IMR-90 (cell line): ENCODE results near the gene PRAMEF8. TPM values are rescaled to one million over a fixed set of nuclear protein-coding genes. Genes with fewer than 3 reads are reported as not detected.
"Not testable (repeated sequence)": the region's sequence is repeated elsewhere in the genome, so short reads cannot be mapped to it uniquely, and the experiment has no call there.

Experiments used
- ATAC-seq: fragments of 200-7000 bp; cut with Tn5 transposase; 2 replicates; pipeline ENCODE4 v1.9.1; 2020; ENCODE audit warnings: low read depth, mild to moderate bottlenecking, moderate library complexity
- BruUV-seq: library from RNA; stranded (reverse); fragments of 400-500 nt; replicated peaks from 2 replicates; lab custom pipeline; 2021; lab: Mats Ljungman, UMichigan
- CTCF ChIA-PET: fragments of 300-600 bp; formaldehyde crosslinking; extraction: SDS; loops from one replicate; lab custom pipeline; 2021; ENCODE audit warnings: antibody characterized with exemption; lab: Yijun Ruan, JAX
- POLR2A ChIA-PET: fragments of 300-600 bp; sonication (Branson Sonifier 250); formaldehyde crosslinking; loops from one replicate; lab custom pipeline; 2022; ENCODE audit warnings: antibody characterized with exemption; ENCODE audit not compliant: unreplicated experiment; lab: Charles Lee
- DNase-seq: peaks from one replicate; pipeline ENCODE4 v3.0.0; 2013
- H2AFZ ChIP-seq: replicated peaks from 2 replicates; pipeline ENCODE3; 2013; ENCODE audit warnings: low read length, mild to moderate bottlenecking; ENCODE audit not compliant: poor library complexity
- H2AK5ac ChIP-seq: 2 replicates; pipeline ENCODE4 v1.6.1; 2013; ENCODE audit warnings: low read depth, low read length, inconsistent platforms
- H2AK9ac ChIP-seq: replicated peaks from 2 replicates; pipeline ENCODE3; 2013; ENCODE audit warnings: mild to moderate bottlenecking, low read depth, low read length, moderate library complexity; ENCODE audit not compliant: poor library complexity
- H2BK120ac ChIP-seq: 2 replicates; pipeline ENCODE4 v1.6.1; 2013; ENCODE audit warnings: low read depth, low read length, inconsistent platforms
- H2BK15ac ChIP-seq: 3 replicates; pipeline ENCODE4 v1.6.1; 2013; ENCODE audit warnings: low read depth, low read length, inconsistent platforms
- H2BK20ac ChIP-seq: 2 replicates; pipeline ENCODE4 v1.6.1; 2013; ENCODE audit warnings: low read depth, mild to moderate bottlenecking, inconsistent platforms, low read length, moderate library complexity
- H2BK5ac ChIP-seq: 2 replicates; pipeline ENCODE4 v1.6.1; 2013; ENCODE audit warnings: mild to moderate bottlenecking, low read depth, low read length, inconsistent platforms; ENCODE audit not compliant: poor library complexity, severe bottlenecking
- H3K14ac ChIP-seq: replicated peaks from 2 replicates; pipeline ENCODE4 v1.6.1; 2013; ENCODE audit warnings: low read depth, low read length, inconsistent platforms
- H3K18ac ChIP-seq: 2 replicates; pipeline ENCODE4 v1.6.1; 2013; ENCODE audit warnings: low read depth, low read length, control low read depth
- H3K23ac ChIP-seq: 2 replicates; pipeline ENCODE4 v1.6.1; 2013; ENCODE audit warnings: low read depth, low read length, inconsistent platforms
- H3K27ac ChIP-seq: 2 replicates; pipeline ENCODE4 v1.5.1; 2013; ENCODE audit warnings: mild to moderate bottlenecking, control low read depth, low read length; ENCODE audit not compliant: insufficient read depth
- H3K27me3 ChIP-seq: 2 replicates; pipeline ENCODE4 v1.6.1; 2013; ENCODE audit warnings: low read length; ENCODE audit not compliant: control insufficient read depth, insufficient read depth
- H3K36me3 ChIP-seq: 2 replicates; pipeline ENCODE4 v1.6.1; 2013; ENCODE audit warnings: low read length, mixed read lengths; ENCODE audit not compliant: control insufficient read depth, insufficient read depth
- H3K4ac ChIP-seq: 2 replicates; pipeline ENCODE4 v1.6.1; 2013; ENCODE audit warnings: low read depth, low read length, inconsistent platforms
- H3K4me1 ChIP-seq: 2 replicates; pipeline ENCODE4 v1.6.1; 2013; ENCODE audit warnings: low read length, mixed read lengths; ENCODE audit not compliant: control insufficient read depth, insufficient read depth
- H3K4me2 ChIP-seq: 2 replicates; pipeline ENCODE4 v1.6.1; 2013; ENCODE audit warnings: low read depth, mild to moderate bottlenecking, control low read depth, low read length, moderate library complexity
- H3K4me3 ChIP-seq: 2 replicates; pipeline ENCODE4 v1.5.1; 2013; ENCODE audit warnings: low read depth, mild to moderate bottlenecking, control low read depth, low read length, moderate library complexity; ENCODE audit not compliant: insufficient read depth
- H3K56ac ChIP-seq: 2 replicates; pipeline ENCODE4 v1.6.1; 2013; ENCODE audit warnings: low read length, inconsistent platforms; ENCODE audit not compliant: insufficient read depth; ENCODE audit errors: extremely low read depth
- H3K79me1 ChIP-seq, 2 experiments: 2 replicates each; pipeline ENCODE4 v1.6.1; 2013; ENCODE audit warnings: low read length in 2 of 2, inconsistent platforms in 1 of 2, low read depth in 1 of 2
- H3K9ac ChIP-seq: 2 replicates; pipeline ENCODE4 v1.6.1; 2013; ENCODE audit warnings: low read depth, low read length, control low read depth
- H3K9me1 ChIP-seq: 2 replicates; pipeline ENCODE4 v1.6.1; 2013; ENCODE audit warnings: low read length, inconsistent platforms; ENCODE audit not compliant: insufficient read depth
- H3K9me3 ChIP-seq: 2 replicates; pipeline ENCODE4 v1.6.1; 2013; ENCODE audit warnings: low read length; ENCODE audit not compliant: control insufficient read depth, insufficient read depth
- H4K20me1 ChIP-seq: 2 replicates; pipeline ENCODE4 v1.6.1; 2013; ENCODE audit warnings: low read length, inconsistent platforms; ENCODE audit not compliant: insufficient read depth
- H4K5ac ChIP-seq: 2 replicates; pipeline ENCODE4 v1.6.1; 2013; ENCODE audit warnings: mild to moderate bottlenecking, low read depth, low read length, control low read depth
- H4K8ac ChIP-seq, 2 experiments: 2 replicates each; pipeline ENCODE4 v1.6.1; 2013; ENCODE audit warnings: low read depth in 2 of 2, low read length in 2 of 2, control low read depth in 1 of 2, inconsistent platforms in 1 of 2
- H4K91ac ChIP-seq: 2 replicates; pipeline ENCODE4 v1.6.1; 2013; ENCODE audit warnings: low read depth, low read length, inconsistent platforms; ENCODE audit not compliant: insufficient read depth
- WGBS, 2 experiments: methylation state at CpG; one replicate each; pipeline versions ENCODE4 v1.1.5 to v1.1.7; 2013; ENCODE audit warnings: missing lambda C conversion rate in 2 of 2; ENCODE audit not compliant: insufficient read length in 1 of 2; ENCODE audit errors: extremely low coverage in 2 of 2; 5-methylcytosine and 5-hydroxymethylcytosine counted together
- dilution Hi-C: fragments of 300-500 bp; cut with HindIII; formaldehyde crosslinking; loops from one replicate; pipeline ENCODE4 v1.14.3; 2018; ENCODE audit warnings: low sequenced_read_pairs; ENCODE audit not compliant: unreplicated experiment
- in situ Hi-C: fragments of 300-500 bp; cut with MboI; formaldehyde crosslinking; loops from 3 replicates; pipeline ENCODE4 v1.14.3; 2019; ENCODE audit warnings: low sequenced_read_pairs, inconsistent platforms, mixed read lengths
- intact Hi-C: fragments of 100-400 bp; cut with micrococcal nuclease; formaldehyde crosslinking; loops from 2 replicates; pipeline ENCODE4 v1.10.0; 2022
- polyA plus RNA-seq, 3 experiments: library from polyadenylated mRNA; depleted of rRNA; stranded (reverse); fragments of >200 nt; gene quantifications; 2 replicates each; pipeline ENCODE4 v1.2.3, GENCODE V29; 2012; ENCODE audit warnings: low replicate concordance in 1 of 3
- total RNA-seq: library from RNA; depleted of rRNA; stranded (reverse); fragments of >200 nt; gene quantifications from 2 replicates; pipeline ENCODE4 v1.2.3, GENCODE V29; 2012

PRAMEF8 gene
- total and polyA plus RNA-seq, 2 of the 4 experiments (the other 2 are of a cell fraction) = not detected

DNA sequence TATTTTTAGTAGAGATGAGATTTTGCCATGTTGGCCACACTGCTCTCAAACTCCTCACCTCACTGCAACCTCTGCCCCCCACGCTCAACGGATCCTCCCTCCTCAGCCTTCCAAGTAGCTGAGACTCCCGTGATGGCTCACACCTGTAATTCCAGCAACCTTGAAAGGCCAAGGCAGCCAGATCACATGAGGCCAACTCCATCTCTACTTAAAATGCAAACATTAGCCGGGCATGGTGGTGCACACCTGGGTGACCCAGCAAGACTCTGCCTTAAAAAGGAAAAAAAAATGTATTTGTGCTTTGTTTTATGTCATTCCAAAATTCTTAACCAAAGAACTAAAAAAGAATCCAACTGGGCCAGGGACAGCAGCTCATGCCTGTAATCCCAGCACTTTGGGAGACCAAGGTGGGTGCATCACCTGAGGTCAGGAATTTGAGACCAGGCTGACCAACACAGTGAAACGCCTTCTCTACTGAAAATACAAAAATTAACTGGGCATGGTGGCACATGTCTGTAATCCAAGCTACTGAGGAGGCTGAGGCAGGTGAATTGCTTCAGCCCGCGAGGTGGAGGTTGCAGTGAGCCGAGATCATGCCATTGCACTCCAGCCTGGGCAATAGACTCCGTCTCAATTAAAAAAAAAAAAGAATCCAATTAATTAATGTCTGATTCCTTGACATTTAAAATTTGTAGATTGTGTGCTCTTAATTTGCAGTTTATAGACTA is 41.2 kb downstream of the PRAMEF8 start:
- H2AFZ ChIP-seq, H3K27ac ChIP-seq, intact Hi-C loops, H3K4me1 ChIP-seq, H3K14ac ChIP-seq, H2BK15ac ChIP-seq, H2BK120ac ChIP-seq, H3K36me3 ChIP-seq, H3K4me3 ChIP-seq, CTCF ChIA-PET, H4K8ac ChIP-seq, H3K4me2 ChIP-seq, H3K18ac ChIP-seq, H3K56ac ChIP-seq, H3K9me1 ChIP-seq, H2BK20ac ChIP-seq, H2AK5ac ChIP-seq, in situ Hi-C loops, H3K27me3 ChIP-seq, H2AK9ac ChIP-seq, H4K20me1 ChIP-seq, H2BK5ac ChIP-seq, POLR2A ChIA-PET, H4K91ac ChIP-seq, H4K5ac ChIP-seq, H3K23ac ChIP-seq, dilution Hi-C loops, BruUV-seq, DNase-seq, H3K9ac ChIP-seq, H3K4ac ChIP-seq, H3K79me1 ChIP-seq, ATAC-seq: not testable (repeated sequence)
- H3K9me3 ChIP-seq = peaks cover 20% of the 10 kb centered on the region
- no CpG with 5 or more reads among the region's 9 CpGs for WGBS, 2 experiments

DNA sequence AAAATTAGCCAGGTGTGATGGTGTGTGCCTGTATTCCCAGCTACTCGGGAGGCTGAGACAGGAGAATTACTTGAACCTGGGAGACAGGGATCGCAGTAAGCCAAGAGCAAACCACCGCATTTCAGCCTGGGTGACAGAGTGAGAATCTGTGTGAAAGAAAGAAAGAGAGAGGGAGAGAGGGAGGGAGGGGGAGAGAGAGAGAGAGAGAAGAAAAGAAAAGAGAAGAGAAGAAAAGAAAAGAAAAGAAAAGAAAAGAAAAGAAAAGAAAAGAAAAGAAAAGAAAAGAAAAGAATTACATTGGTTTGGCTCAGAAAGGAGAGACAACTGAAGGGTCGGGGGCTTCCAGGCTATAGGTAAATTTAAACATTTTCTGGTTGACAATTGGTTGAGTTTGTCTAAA is 45.3 kb downstream of the PRAMEF8 start:
- H3K79me1 ChIP-seq, H3K4me1 ChIP-seq, H3K27me3 ChIP-seq, H2AFZ ChIP-seq, H3K36me3 ChIP-seq, CTCF ChIA-PET, H4K20me1 ChIP-seq, H3K4me2 ChIP-seq, H3K4me3 ChIP-seq, in situ Hi-C loops, intact Hi-C loops, POLR2A ChIA-PET, H3K23ac ChIP-seq, H2BK20ac ChIP-seq, BruUV-seq, ATAC-seq, H4K8ac ChIP-seq, H3K9me1 ChIP-seq, H3K18ac ChIP-seq, H4K5ac ChIP-seq, H3K56ac ChIP-seq, H2BK15ac ChIP-seq, H3K27ac ChIP-seq, H2AK5ac ChIP-seq, H4K91ac ChIP-seq, H2BK5ac ChIP-seq, H2BK120ac ChIP-seq, H2AK9ac ChIP-seq, dilution Hi-C loops, H3K4ac ChIP-seq, DNase-seq, H3K14ac ChIP-seq, H3K9ac ChIP-seq: not testable (repeated sequence)
- peaks cover 11% of the 10 kb centered on the region for H3K9me3 ChIP-seq
- WGBS, 2 experiments = 85% methylated on average over 2 of the region's 4 CpGs; no CpG with 5 or more reads in 1 of the 2 experiments
